ENCODE measurements around the gene CDH18. TPM values are rescaled to one million over a fixed set of nuclear protein-coding genes. Genes with fewer than 3 reads are reported as not detected.

The CDH18 gene
- total RNA-seq, 2 experiments from 2014 or later: not detected

DNA sequence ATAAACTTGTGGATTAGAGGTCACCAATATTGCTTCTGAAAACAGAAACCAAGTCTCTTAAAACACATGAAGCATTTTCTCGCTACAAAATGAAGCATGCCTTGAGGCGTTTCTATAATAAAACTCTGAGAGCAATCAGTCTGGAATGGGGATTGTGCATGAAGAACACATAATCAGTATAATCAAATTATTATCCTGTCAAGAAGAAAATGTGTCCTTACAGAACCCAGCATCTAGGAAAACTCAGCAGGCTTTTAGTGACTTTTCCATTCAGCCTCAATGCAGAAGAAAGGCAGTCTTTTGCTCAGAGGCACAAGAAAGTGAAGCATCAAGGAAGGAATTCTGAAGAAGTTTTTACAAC is 121.9 kb downstream of the CDH18 start:
- H4K20me1 ChIP-seq (ENCODE audit: insufficient read depth, low read length): no peaks in the 10 kb centered on the region
- TF ChIP-seq EZH2phosphoT487 (IDR thresholded peaks at IDR 0.05; ENCODE audit: borderline replicate concordance, low read depth, low read length): no peak
- TF ChIP-seq, protein P1, sequence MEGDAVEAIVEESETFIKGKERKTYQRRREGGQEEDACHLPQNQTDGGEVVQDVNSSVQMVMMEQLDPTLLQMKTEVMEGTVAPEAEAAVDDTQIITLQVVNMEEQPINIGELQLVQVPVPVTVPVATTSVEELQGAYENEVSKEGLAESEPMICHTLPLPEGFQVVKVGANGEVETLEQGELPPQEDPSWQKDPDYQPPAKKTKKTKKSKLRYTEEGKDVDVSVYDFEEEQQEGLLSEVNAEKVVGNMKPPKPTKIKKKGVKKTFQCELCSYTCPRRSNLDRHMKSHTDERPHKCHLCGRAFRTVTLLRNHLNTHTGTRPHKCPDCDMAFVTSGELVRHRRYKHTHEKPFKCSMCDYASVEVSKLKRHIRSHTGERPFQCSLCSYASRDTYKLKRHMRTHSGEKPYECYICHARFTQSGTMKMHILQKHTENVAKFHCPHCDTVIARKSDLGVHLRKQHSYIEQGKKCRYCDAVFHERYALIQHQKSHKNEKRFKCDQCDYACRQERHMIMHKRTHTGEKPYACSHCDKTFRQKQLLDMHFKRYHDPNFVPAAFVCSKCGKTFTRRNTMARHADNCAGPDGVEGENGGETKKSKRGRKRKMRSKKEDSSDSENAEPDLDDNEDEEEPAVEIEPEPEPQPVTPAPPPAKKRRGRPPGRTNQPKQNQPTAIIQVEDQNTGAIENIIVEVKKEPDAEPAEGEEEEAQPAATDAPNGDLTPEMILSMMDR (conservative IDR thresholded peaks at IDR 0.05; ENCODE audit: low read length): no peak
- no peaks in the 10 kb centered on the region for H3K9me3 ChIP-seq (ENCODE audit: low read length)
- H3K36me3 ChIP-seq (ENCODE audit: insufficient read depth, low read length): no peaks in the 10 kb centered on the region
- H3K4me3 ChIP-seq (ENCODE audit: low read depth, low read length, poor library complexity, severe bottlenecking): no peak overlapping the region
- H2AFZ ChIP-seq (ENCODE audit: low read length): no peak overlapping the region
- BruUV-seq (replicated peaks): no TSS peak
- H3K9me2 ChIP-seq (ENCODE audit: insufficient read depth, low read length): no peaks in the 10 kb centered on the region
- ChIA-PET POLR2A (no interaction called here), CTCF (ENCODE audit: unreplicated experiment) (no interaction called here)
- intact Hi-C loops (cut with micrococcal nuclease; ENCODE audit: unreplicated experiment): no loop called here
- no peak overlapping the region for H3K4me2 ChIP-seq (ENCODE audit: low read length)
- no peak for DNase-seq (ENCODE audit: low spot score)
- no peaks in the 10 kb centered on the region for H3K79me2 ChIP-seq (ENCODE audit: insufficient read depth, low read depth, low read length)
- H3K27ac ChIP-seq (ENCODE audit: low read depth, low read length, poor library complexity, severe bottlenecking): no peak overlapping the region
- H3K4me1 ChIP-seq (ENCODE audit: insufficient read depth, low read length, poor library complexity, severe bottlenecking): no peaks in the 10 kb centered on the region

GRCh38 chr5:19865336-19866089 is 122.5 kb downstream of the CDH18 start:
- TF ChIP-seq, protein P1 (conservative IDR thresholded peaks at IDR 0.05; ENCODE audit: low read length): no peak
- TF ChIP-seq EZH2phosphoT487 (IDR thresholded peaks at IDR 0.05; ENCODE audit: borderline replicate concordance, low read depth, low read length): no peak
- no peaks in the 10 kb centered on the region for H3K36me3 ChIP-seq (ENCODE audit: insufficient read depth, low read length)
- POLR2A ChIA-PET: interaction anchor here (0.6 kb wide), 1 partner anchor 16 kb away, joined by 3 read pairs; no protein-coding TSS in a partner anchor
- no peaks in the 10 kb centered on the region for H3K4me1 ChIP-seq (ENCODE audit: insufficient read depth, low read length, poor library complexity, severe bottlenecking)
- no peak overlapping the region for H3K27ac ChIP-seq (ENCODE audit: low read depth, low read length, poor library complexity, severe bottlenecking)
- H3K9me3 ChIP-seq (ENCODE audit: low read length): no peaks in the 10 kb centered on the region
- DNase-seq (ENCODE audit: low spot score): no peak
- CTCF ChIA-PET (ENCODE audit: unreplicated experiment): no interaction called here
- H3K4me3 ChIP-seq (ENCODE audit: low read depth, low read length, poor library complexity, severe bottlenecking): no peak overlapping the region
- intact Hi-C loops (cut with micrococcal nuclease; ENCODE audit: unreplicated experiment): no loop called here
- no peak overlapping the region for H3K4me2 ChIP-seq (ENCODE audit: low read length)
- no TSS peak for BruUV-seq (replicated peaks)
- no peaks in the 10 kb centered on the region for H3K79me2 ChIP-seq (ENCODE audit: insufficient read depth, low read depth, low read length)
- H2AFZ ChIP-seq (ENCODE audit: low read length): no peak overlapping the region
- H4K20me1 ChIP-seq (ENCODE audit: insufficient read depth, low read length): no peaks in the 10 kb centered on the region
- H3K9me2 ChIP-seq (ENCODE audit: insufficient read depth, low read length): no peaks in the 10 kb centered on the region

DNA sequence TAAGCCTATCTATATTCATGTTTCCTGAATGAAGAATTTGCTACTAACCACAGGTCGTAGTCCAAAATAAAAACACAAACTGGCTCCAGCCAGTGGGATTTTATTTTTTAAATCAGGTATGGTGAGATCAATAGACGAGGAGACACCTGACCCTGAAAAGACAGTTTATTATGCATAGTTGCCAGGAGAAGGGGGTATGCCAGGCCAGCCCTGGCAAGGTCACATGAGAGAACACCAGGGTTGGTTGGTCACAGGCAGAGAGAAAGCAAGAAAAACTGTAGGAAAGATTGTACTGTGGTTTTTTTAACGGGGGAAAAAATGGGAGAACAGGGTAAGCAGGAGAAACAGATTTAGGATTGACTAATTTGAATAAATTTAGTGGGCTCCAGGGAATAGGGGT is 125.3 kb downstream of the CDH18 start:
- no peaks in the 10 kb centered on the region for H3K79me2 ChIP-seq (ENCODE audit: insufficient read depth, low read depth, low read length)
- no peak overlapping the region for H2AFZ ChIP-seq (ENCODE audit: low read length)
- POLR2A ChIA-PET: no interaction called here
- H3K4me3 ChIP-seq (ENCODE audit: low read depth, low read length, poor library complexity, severe bottlenecking): no peak overlapping the region
- H3K9me2 ChIP-seq (ENCODE audit: insufficient read depth, low read length): no peaks in the 10 kb centered on the region
- H3K4me1 ChIP-seq (ENCODE audit: insufficient read depth, low read length, poor library complexity, severe bottlenecking): no peaks in the 10 kb centered on the region
- CTCF ChIA-PET (ENCODE audit: unreplicated experiment): no interaction called here
- no peak overlapping the region for H3K4me2 ChIP-seq (ENCODE audit: low read length)
- no peak for DNase-seq (ENCODE audit: low spot score)
- intact Hi-C loops (cut with micrococcal nuclease; ENCODE audit: unreplicated experiment): no loop called here
- no peak for TF ChIP-seq EZH2phosphoT487 (IDR thresholded peaks at IDR 0.05; ENCODE audit: borderline replicate concordance, low read depth, low read length)
- TF ChIP-seq, protein P1 (conservative IDR thresholded peaks at IDR 0.05; ENCODE audit: low read length): no peak
- H3K9me3 ChIP-seq (ENCODE audit: low read length): no peaks in the 10 kb centered on the region
- H4K20me1 ChIP-seq (ENCODE audit: insufficient read depth, low read length): no peaks in the 10 kb centered on the region
- H3K27ac ChIP-seq (ENCODE audit: low read depth, low read length, poor library complexity, severe bottlenecking): no peak overlapping the region
- BruUV-seq (replicated peaks): no TSS peak
- H3K36me3 ChIP-seq (ENCODE audit: insufficient read depth, low read length): no peaks in the 10 kb centered on the region
